Ovary (tissue), 3 donors: ENCODE data around the gene TOP1.

Source experiments
- EP300 ChIP-seq: sonication (generic); formaldehyde crosslinking; IDR thresholded peaks from one replicate; pipeline ENCODE4 v1.6.1; 2017; ENCODE audit warnings: antibody characterized with exemption
- POLR2A ChIP-seq: fragments of 450-650 bp; IDR thresholded peaks from one replicate; pipeline ENCODE4 v1.6.1; 2017; ENCODE audit warnings: antibody characterized with exemption, mild to moderate bottlenecking, moderate library complexity
- TF ChIP-seq, protein P1 (sequence below), 3 donors: fragments of 450-650 bp in 2 of 3; fragments of 200-600 bp in 1 of 3; IDR thresholded peaks; one replicate each; pipeline versions ENCODE4 v1.5.1 to v1.8.0; 2016 to 2022; ENCODE audit warnings: antibody characterized with exemption in 3 of 3, mild to moderate bottlenecking in 1 of 3
- donor health status: DM: no; HTN: no; CAD: no.

DNA sequence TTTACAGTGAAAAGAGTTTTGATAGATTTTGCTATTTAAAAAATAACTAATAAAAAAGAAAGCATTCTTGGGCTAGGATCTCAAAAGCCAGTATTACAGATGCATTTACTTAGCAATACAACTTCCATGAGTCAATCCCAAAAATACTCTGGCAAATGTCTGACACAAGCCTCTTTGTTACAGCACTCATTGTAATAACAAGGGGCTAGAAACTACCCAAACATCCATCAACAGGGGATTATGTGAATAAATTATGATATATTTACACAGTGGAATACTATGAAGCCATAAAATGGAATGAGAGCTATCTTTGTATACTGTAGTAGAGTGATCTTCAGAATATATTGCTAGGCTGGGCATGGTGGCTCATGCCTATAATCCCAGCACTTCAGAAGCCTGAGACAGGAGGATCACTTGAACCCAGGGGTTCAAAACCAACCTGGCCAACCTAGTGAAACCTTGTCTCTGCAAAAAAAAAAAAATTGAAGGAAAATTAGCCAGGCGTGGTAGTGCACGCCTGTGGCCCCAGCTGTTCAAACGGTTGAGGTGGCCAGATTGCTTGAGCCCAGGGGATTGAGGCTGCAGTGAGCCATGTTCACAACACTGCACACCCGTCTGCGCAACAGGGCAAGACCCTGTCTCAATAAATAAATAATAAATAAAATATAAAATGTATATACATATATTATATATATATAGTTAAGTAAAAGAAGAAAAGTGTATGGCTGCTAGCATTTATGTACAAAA lies 34.7 kb upstream of the TOP1 start:
- TF ChIP-seq, protein P1, sequence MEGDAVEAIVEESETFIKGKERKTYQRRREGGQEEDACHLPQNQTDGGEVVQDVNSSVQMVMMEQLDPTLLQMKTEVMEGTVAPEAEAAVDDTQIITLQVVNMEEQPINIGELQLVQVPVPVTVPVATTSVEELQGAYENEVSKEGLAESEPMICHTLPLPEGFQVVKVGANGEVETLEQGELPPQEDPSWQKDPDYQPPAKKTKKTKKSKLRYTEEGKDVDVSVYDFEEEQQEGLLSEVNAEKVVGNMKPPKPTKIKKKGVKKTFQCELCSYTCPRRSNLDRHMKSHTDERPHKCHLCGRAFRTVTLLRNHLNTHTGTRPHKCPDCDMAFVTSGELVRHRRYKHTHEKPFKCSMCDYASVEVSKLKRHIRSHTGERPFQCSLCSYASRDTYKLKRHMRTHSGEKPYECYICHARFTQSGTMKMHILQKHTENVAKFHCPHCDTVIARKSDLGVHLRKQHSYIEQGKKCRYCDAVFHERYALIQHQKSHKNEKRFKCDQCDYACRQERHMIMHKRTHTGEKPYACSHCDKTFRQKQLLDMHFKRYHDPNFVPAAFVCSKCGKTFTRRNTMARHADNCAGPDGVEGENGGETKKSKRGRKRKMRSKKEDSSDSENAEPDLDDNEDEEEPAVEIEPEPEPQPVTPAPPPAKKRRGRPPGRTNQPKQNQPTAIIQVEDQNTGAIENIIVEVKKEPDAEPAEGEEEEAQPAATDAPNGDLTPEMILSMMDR (IDR thresholded peaks at IDR 0.05) = no peak
- TF ChIP-seq POLR2A (no peak), EP300 (no peak)
